ENCODE measurements around the gene ABLIM3. TPM values are rescaled to one million over a fixed set of nuclear protein-coding genes. Genes with fewer than 3 reads are reported as not detected.

The ABLIM3 gene
- total and polyA plus RNA-seq, 2 experiments from 2014 or later: 0.19 to 2.2 TPM

- TF ChIP-seq JUNB (IDR thresholded peaks at IDR 0.05; ENCODE audit: unreplicated experiment) (no peak), EZH2phosphoT487 (IDR thresholded peaks at IDR 0.05; ENCODE audit: unreplicated experiment) (no peak), POLR2AphosphoS5 (IDR thresholded peaks at IDR 0.05; ENCODE audit: low read depth) (no peak), ZNF462 (CRISPR knock-in tag; IDR thresholded peaks at IDR 0.05) (no peak), ZNF331 (CRISPR knock-in tag; IDR thresholded peaks at IDR 0.05; ENCODE audit: low read depth) (no peak), ZNF114 (CRISPR knock-in tag; IDR thresholded peaks at IDR 0.05) (no peak), CTCF (conservative IDR thresholded peaks at IDR 0.05; ENCODE audit: low read depth in 2 of 2) (no peak), REST (IDR thresholded peaks at IDR 0.05; ENCODE audit: unreplicated experiment) (no peak), EZH2 (IDR thresholded peaks at IDR 0.05; ENCODE audit: low read depth, unreplicated experiment) (no peak)
- Mint-ChIP-seq H3K9me3 (no peaks in the 10 kb centered on the region), H3K27me3 (ENCODE audit: insufficient read depth, low read depth, poor library complexity) (peaks cover under 1% of the 10 kb centered on the region), H3K4me3 (no peak overlapping the region), H3K27ac (no peak overlapping the region), H3K4me1 (peaks cover 4% of the 10 kb centered on the region; the same call in 2 of the 3 replicates), H3K36me3 (ENCODE audit: low read depth) (no peaks in the 10 kb centered on the region)
- Histone ChIP-seq H3K9me2 (ENCODE audit: insufficient read depth) (0 out of 2 replicates have a peak, but pooled peaks cover 3% of the 10 kb centered on the region), H3K36me3 (ENCODE audit: insufficient read depth) (no peaks in the 10 kb centered on the region), H3K4me1 (ENCODE audit: insufficient read depth) (no peaks in the 10 kb centered on the region; the same call in none of the 2 replicates), H3K79me2 (replicated peaks; ENCODE audit: insufficient read depth) (no peaks in the 10 kb centered on the region), H3K4me3 (no peak overlapping the region), H3K27me3 (ENCODE audit: insufficient read depth) (no peaks in the 10 kb centered on the region; the same call in 1 of the 2 replicates), H2AFZ (no peak overlapping the region), H4K20me1 (replicated peaks; ENCODE audit: insufficient read depth) (no peaks in the 10 kb centered on the region), H3F3A (replicated peaks; ENCODE audit: low read depth) (no peaks in the 10 kb centered on the region), H3K27ac (ENCODE audit: low read depth) (no peak overlapping the region), H3K4me2 (no peak overlapping the region)
- ATAC-seq (no peak), DNase-seq (ENCODE audit: low spot score) (no peak)
Observed at GRCh38 chr5:149147676-149148075, 6.4 kb downstream of the ABLIM3 start.

Data from GM23338 (cell line).